GM13977 (cell line): ENCODE measurements around the gene FIG4.
A peak's percentile ranks its signal among the peaks of the same experiment; 100 is the strongest.

Experiments
- DNase-seq: peaks from one replicate; pipeline ENCODE4 v3.0.0; 2012; ENCODE audit warnings: low spot score
- CTCF ChIP-seq: IDR thresholded peaks from 2 replicates; pipeline ENCODE4 v1.5.1; 2012; ENCODE audit warnings: mild to moderate bottlenecking, control low read depth; ENCODE audit not compliant: insufficient read depth; ENCODE audit errors: extremely low read depth, missing control alignments
- in situ Hi-C: fragments of 300-500 bp; cut with MboI; formaldehyde crosslinking; loops from one replicate; pipeline ENCODE4 v1.12.0; 2022; ENCODE audit warnings: low sequenced_read_pairs, low pct_unique_long_range_greater_than_20kb, mixed read lengths, inconsistent platforms; ENCODE audit not compliant: unreplicated experiment

Gene FIG4

GRCh38 chr6:109795994-109796555 is 105.0 kb downstream of the FIG4 start:
- no peak for TF ChIP-seq CTCF
- in situ Hi-C loops = no loop called here
- peak; percentile 40 for DNase-seq

DNA sequence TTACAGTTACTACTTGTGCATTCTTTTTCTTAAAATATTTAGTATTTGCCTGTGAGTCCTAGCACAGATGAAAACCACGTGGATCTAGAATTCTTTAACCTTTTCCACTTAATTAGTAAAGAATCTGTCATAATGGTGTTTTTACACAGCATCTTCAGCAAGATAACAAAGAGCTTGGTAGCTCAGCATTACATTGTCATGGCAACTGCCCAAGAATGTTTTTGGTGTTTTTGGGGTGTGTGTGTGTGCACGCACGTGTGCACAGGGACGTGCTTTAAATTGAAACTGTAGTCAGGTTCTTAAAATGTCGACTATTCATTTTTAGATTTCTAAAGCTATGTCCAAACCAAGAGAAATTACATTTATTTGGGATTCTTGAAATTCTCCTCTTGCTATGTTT is 108.0 kb downstream of the FIG4 start:
- TF ChIP-seq CTCF = no peak
- DNase-seq = no peak
- in situ Hi-C loops = no loop called here

DNA sequence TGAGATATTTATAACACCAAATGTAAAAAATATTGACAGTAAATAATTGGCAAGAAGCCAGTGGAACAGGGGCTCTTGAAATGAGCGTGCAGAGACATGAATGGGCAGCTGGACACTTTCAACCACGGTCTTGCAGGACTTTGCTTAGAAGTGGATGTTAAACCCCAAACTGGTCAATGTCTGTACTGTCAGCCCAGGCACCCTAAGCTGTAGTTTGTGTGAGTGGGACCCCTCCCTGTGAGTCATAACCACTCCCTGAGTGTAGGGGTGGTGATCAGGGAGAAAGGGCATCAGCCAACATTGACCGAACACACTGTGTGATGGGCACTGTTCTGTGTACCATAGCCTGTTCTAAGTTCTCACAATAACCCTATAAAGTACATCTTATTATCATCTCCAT is 108.6 kb downstream of the FIG4 start:
- in situ Hi-C loops = no loop called here
- no peak for DNase-seq
- no peak for TF ChIP-seq CTCF

DNA sequence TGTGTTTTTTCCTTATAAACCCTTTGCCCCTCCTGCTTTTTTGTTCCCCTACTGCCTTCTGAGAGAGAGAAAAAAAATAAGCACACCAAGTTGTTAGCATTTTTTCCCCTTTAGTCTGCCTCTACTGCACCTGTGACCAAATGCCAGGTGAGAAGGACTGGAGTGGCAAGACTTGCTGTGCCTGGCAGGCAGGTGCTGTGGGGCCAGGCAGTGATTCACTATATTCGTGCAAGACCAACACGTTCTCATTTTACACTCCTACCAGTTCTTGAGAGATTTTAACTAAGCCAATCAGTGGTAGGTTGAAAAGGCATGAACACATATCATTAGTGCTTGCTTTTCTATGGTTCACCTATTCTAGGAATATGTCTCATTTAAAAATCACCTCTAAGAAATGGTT is 109.7 kb downstream of the FIG4 start:
- no peak for DNase-seq
- in situ Hi-C loops = no loop called here
- TF ChIP-seq CTCF = no peak

- DNase-seq = no peak
- TF ChIP-seq CTCF = no peak
- in situ Hi-C loops = no loop called here
Measured at GRCh38 chr6:109801794-109802193, 110.7 kb downstream of the FIG4 start.

- in situ Hi-C loops = no loop called here
- no peak for DNase-seq
- no peak for TF ChIP-seq CTCF
Measured at GRCh38 chr6:109804020-109804419, 112.9 kb downstream of the FIG4 start.

DNA sequence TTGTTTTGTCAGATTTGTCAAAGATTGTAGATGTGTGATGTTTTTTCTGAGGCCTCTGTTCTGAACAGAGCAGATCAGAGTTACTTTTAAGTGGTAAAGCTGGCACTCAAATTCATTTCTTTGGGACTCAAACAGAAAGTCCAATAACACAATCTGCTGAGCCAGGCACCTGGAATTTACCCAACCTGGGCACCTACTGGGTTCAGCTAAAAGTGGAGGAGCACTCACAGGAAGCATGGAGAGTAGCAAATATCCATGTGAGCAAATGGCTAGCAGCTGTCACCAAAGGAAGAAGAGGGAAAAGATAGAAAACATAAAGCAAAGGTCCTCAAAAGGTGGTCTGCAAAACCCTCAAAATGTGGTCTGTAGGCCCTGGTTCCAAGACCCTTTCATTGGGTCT is 116.8 kb downstream of the FIG4 start:
- TF ChIP-seq CTCF = no peak
- DNase-seq = no peak
- in situ Hi-C loops = no loop called here
